Measurements from ENCODE around the gene MRPL2.
"Not testable (repeated sequence)": the region's sequence is repeated elsewhere in the genome, so short reads cannot be mapped to it uniquely, and the experiment has no call there.

MRPL2 gene

DNA sequence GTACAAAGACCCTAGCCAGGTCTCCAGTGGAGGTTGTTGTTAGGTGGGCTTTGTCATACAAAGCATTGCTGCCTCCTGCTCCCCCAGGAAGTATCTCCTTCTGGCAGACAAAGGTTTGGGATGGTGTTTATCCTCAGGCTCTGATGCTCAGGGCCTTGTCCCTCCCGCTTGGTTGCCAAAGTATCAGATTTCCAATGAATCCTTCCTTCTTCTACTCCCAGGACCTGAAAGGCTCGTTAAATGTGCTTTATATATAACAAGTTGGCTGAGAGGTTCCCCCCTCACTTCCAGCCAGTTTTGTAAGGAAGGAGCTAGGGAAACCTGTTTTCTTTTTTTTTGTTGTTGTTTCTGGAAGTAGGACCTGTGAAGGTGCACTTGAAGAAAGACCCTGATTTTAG is 31.3 kb upstream of the MRPL2 start:
- ATAC-seq: no peak
- DNase-seq: no peak
- Mint-ChIP-seq H3K4me3 (no peak overlapping the region), H3K9me3 (no peaks in the 10 kb centered on the region), H3K36me3 (ENCODE audit: low read depth) (no peaks in the 10 kb centered on the region), H3K27me3 (no peaks in the 10 kb centered on the region), H3K27ac (no peak overlapping the region), H3K4me1 (peaks cover 18% of the 10 kb centered on the region)

DNA sequence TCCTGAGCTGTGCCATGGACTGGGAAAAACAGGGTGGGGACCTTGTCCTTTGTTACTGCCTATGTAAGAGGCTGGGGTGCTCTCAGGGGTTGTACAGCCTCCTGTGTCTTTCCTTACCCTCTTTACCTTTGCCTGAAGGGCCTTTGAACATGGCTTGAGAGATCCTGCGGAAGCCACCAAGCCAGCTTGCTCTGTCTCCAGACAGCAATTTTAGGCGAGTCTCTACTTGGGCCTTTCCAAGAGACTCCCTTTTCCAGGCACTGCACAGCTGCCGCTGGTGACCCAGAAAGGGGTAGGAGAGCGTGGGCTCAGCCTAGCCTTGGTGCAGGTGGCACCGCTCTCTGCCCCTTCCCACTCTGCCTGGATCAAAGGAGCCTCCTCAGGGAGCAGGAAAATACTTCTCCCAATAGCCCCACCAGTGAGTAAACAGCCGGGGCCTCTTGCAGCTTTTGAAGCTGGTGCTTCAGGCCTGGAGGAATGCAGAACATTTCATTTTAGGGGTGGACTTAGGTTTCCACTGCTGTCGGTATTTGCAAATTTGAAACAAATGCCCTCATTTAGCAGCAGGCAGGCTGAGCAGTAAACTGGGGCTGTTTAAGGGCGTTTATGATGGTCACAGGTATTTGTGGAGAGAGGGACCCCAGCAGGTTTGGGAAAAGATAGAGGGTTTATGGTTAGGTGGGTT is 30.8 kb upstream of the MRPL2 start:
- no peak for ATAC-seq
- Mint-ChIP-seq H3K4me3 (no peak overlapping the region), H3K4me1 (peaks cover 18% of the 10 kb centered on the region), H3K27me3 (no peaks in the 10 kb centered on the region), H3K9me3 (no peaks in the 10 kb centered on the region), H3K36me3 (ENCODE audit: low read depth) (no peaks in the 10 kb centered on the region), H3K27ac (no peak overlapping the region)
- DNase-seq: no peak

DNA sequence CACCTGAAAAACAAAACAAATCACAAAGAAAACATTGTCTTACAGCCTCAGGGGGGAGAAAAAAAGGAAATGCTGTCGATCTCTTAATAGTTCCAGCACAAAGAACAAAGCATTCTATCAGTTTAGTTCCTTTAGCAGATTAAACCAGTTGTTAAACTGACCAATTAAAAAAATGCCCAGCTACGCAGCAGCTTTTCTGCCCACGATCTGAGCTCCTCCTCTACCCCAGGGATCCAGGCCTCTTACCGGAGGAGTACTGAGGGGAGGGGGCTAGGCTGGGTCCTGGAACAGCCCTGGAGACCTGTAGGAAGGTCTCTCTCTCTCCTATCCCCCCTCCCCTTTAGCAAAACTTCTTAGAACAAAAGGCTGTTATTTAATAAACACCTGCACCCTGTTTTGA is 30.2 kb upstream of the MRPL2 start:
- H3K4me3 Mint-ChIP-seq: no peak overlapping the region
- no peaks in the 10 kb centered on the region for H3K27me3 Mint-ChIP-seq
- H3K27ac Mint-ChIP-seq: no peak overlapping the region
- ATAC-seq (no peak), DNase-seq (no peak)
- no peaks in the 10 kb centered on the region for H3K36me3 Mint-ChIP-seq (ENCODE audit: low read depth)
- H3K9me3 Mint-ChIP-seq: no peaks in the 10 kb centered on the region
- peaks cover 18% of the 10 kb centered on the region for H3K4me1 Mint-ChIP-seq

DNA sequence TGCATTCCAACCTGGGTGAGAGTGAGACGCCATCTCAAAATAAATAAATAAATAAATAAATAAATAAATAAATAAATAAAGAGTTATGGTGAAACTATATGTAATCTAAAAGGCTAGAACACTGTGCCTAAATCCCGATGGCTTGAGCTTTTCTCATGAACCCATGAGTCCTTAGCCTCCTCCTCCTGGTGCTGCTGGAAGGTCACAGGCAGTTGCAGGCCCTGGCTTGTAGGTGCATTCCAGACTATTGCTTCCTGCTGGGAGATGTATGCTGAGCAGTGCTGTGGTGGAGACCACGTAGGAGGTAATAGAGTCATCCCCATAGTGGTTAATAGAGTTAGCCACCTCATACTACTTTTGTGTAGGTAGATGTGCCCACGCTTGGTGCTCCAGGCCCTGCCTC is 29.4 kb upstream of the MRPL2 start:
- H3K4me1 Mint-ChIP-seq: peaks cover 15% of the 10 kb centered on the region
- ATAC-seq: no peak
- H3K9me3 Mint-ChIP-seq: no peaks in the 10 kb centered on the region
- H3K27ac Mint-ChIP-seq: no peak overlapping the region
- no peak overlapping the region for H3K4me3 Mint-ChIP-seq
- H3K36me3 Mint-ChIP-seq (ENCODE audit: low read depth): no peaks in the 10 kb centered on the region
- H3K27me3 Mint-ChIP-seq: no peaks in the 10 kb centered on the region
- DNase-seq: no peak

DNA sequence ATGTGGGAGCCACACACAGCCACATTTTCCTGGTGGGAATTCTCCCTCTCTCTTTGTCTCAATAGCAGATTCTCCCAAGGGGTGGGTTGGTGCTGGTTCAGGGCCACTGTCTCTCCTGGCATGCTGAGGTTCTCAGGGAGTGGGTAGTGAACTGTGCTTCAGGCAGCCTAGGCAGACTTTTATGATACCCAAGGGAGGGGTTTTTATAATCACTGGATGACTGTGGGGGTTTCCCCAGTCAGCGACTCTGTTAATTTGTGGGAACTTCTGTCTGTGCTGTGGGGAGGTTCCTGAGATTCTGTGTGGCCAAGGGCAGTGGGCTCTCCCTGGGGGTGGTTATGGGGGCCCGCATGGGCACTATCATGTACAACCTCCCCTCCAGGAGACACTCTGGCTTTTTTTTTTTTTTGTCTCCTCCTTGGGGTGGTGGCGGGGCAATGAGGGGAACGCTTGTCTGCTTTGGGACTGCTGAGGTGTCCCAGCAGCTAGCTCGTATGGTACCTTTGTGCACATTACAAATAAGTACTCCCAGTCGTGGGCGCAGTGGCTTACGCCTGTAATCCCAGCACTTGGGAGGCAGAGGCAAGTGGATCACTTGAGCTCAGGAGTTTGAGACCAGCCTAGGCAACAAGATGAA is 26.9 kb upstream of the MRPL2 start:
- no peak for DNase-seq
- no peaks in the 10 kb centered on the region for H3K27me3 Mint-ChIP-seq
- peak; percentile 90 for ATAC-seq
- no peak overlapping the region for H3K27ac Mint-ChIP-seq
- H3K4me1 Mint-ChIP-seq: peaks cover 9% of the 10 kb centered on the region
- H3K9me3 Mint-ChIP-seq: no peaks in the 10 kb centered on the region
- no peak overlapping the region for H3K4me3 Mint-ChIP-seq
- H3K36me3 Mint-ChIP-seq (ENCODE audit: low read depth): no peaks in the 10 kb centered on the region

DNA sequence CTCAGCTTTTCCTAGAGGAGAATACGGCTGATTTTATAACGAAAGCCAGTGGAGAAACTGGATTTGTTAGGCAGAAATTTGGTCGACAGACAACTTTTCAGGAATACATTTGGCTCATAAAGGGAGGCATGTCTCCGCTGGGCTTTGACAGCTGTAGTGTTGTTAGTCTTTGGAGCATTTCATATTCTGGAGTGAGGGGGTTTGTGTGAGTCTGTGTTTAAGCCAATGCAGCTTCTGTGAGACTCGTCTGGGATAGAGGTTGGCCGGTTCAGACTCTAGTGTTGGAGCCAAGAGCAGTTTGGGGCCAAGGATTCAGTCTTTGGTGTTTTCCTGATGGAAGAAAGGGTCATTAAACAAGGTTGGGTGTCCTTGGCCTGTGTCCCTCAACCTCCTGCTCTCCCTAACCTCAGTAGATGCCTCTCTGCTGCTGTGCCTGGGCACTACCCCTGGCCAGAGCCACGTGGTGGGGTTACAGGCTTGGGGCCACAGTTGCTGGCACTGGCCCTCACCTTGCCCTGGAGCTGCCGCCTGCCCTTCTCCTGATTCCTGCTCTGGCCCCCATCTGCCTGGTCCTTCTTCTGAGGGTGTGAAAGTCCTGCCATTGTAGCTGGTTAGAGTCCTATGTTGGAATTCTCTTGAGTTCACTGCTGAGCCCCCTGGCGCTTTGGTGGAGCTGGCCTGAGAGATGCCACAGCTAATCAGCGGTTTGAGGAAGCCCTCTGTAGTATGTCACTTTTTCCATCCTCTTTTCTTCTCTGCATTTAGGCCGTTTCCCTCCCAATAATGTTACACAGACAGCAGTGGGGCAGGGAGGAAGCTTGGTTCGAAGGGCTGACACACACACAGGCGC is 23.8 kb upstream of the MRPL2 start:
- H3K27me3 Mint-ChIP-seq: peaks cover 5% of the 10 kb centered on the region
- no peak for DNase-seq

DNA sequence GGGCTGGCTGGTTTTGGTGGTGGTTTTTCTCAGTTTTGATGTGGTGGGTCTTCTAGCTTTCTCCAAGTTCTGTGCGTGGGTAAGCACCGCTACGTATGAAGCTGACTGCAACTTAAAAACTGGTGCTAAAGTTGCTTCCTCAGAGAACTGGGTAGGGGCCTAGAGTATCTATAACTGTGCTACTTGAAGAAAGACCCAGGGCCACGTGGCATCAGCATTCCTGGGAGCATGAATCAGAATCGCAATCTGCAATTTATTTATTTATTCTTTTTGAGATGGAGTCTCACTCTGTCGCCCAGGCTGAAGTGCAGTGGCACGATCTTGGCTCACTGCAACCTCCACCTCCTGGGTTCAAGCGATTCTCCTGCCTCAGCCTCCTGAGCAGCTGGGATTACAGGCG is 22.7 kb upstream of the MRPL2 start:
- H3K9me3 Mint-ChIP-seq; H3K27ac Mint-ChIP-seq; ATAC-seq; DNase-seq; H3K4me3 Mint-ChIP-seq; H3K36me3 Mint-ChIP-seq (ENCODE audit: low read depth): not testable (repeated sequence)
- peaks cover 12% of the 10 kb centered on the region for H3K4me1 Mint-ChIP-seq
- H3K27me3 Mint-ChIP-seq: peaks cover 16% of the 10 kb centered on the region

More for the DNA sequence above, 23.8 kb upstream of the MRPL2 start:
- no peaks in the 10 kb centered on the region for H3K36me3 Mint-ChIP-seq (ENCODE audit: low read depth)
- no peak for ATAC-seq
- H3K27ac Mint-ChIP-seq: no peak overlapping the region
- H3K4me1 Mint-ChIP-seq: peaks cover 9% of the 10 kb centered on the region
- no peak overlapping the region for H3K4me3 Mint-ChIP-seq
- H3K9me3 Mint-ChIP-seq: no peaks in the 10 kb centered on the region

DNA sequence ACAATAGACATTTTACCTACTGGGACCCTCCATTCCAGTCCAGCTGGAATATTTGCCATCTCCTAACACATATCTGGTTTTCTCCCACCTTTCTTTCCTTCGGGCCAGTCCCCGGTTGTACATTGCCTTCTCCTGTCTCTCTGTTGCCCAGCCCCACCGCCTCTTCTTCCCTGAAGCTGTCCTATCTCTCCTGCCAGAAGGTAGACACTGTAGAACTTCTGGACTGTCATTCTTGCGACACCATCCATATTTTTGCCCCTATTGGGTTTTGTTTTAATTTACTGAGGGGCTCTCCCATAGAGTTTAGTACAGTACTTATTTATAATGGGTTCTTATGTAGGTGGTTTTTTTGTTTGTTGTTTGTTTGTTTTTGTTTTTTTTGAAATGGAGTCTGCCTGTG is 21.8 kb upstream of the MRPL2 start:
- Mint-ChIP-seq H3K4me3 (no peak overlapping the region), H3K27ac (no peak overlapping the region), H3K27me3 (peaks cover 18% of the 10 kb centered on the region), H3K9me3 (no peaks in the 10 kb centered on the region), H3K4me1 (peaks cover 8% of the 10 kb centered on the region), H3K36me3 (ENCODE audit: low read depth) (no peaks in the 10 kb centered on the region)
- DNase-seq (no peak), ATAC-seq (no peak)

DNA sequence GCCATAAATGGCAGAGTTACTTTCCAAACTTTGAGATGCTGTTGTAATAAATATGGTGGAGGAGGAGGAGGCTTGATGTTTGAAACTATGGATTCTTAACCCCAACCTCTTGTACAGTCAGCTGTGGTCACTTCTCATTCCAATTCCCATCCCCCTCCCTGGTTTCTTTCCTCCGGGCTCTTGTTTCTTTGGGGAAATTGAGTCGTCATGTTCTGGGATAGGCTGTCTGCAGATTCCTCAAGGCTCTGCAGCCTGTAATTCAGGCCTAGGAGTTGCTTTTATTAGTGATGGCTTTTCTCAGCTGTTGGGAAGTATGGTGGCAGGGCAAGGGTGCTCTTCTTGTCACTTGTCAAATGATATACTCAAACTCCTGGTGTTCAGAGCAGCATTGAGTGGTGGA is 19.5 kb upstream of the MRPL2 start:
- no peaks in the 10 kb centered on the region for H3K36me3 Mint-ChIP-seq (ENCODE audit: low read depth)
- H3K27me3 Mint-ChIP-seq: peaks cover 22% of the 10 kb centered on the region
- peaks cover 7% of the 10 kb centered on the region for H3K4me1 Mint-ChIP-seq
- DNase-seq: no peak
- H3K4me3 Mint-ChIP-seq: no peak overlapping the region
- H3K27ac Mint-ChIP-seq: no peak overlapping the region
- H3K9me3 Mint-ChIP-seq: no peaks in the 10 kb centered on the region
- no peak for ATAC-seq

DNA sequence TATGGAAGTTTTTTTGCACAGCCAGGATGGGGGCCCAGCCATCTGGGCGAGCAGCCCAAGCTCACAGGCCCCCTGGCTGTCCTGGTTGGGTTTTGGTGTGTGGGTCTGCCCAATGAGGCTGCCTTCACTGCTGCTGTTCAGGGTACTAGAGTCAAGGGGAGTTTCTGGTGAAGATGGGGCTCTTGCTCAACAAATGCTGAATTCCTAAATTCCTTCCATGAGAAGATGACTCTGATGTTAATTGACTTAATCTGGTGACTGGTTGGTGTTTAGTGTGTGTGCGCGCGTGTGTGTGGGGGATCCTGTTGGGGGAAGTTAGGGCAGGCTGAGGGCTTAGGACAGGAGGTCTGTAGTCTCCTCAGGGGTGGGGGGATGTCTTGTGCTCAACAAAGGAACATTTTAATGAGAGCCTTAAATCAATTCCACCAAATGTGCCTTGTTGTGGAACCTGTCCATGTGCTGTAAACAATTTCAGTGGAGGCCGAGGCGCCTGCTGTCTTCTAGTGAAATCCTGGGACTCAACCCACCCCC is 18.8 kb upstream of the MRPL2 start:
- Mint-ChIP-seq H3K27ac (no peak overlapping the region), H3K4me1 (peaks cover 7% of the 10 kb centered on the region), H3K36me3 (ENCODE audit: low read depth) (no peaks in the 10 kb centered on the region), H3K9me3 (no peaks in the 10 kb centered on the region), H3K4me3 (peak overlapping the region; percentile 2), H3K27me3 (peaks cover 22% of the 10 kb centered on the region)
- DNase-seq (no peak), ATAC-seq (no peak)

DNA sequence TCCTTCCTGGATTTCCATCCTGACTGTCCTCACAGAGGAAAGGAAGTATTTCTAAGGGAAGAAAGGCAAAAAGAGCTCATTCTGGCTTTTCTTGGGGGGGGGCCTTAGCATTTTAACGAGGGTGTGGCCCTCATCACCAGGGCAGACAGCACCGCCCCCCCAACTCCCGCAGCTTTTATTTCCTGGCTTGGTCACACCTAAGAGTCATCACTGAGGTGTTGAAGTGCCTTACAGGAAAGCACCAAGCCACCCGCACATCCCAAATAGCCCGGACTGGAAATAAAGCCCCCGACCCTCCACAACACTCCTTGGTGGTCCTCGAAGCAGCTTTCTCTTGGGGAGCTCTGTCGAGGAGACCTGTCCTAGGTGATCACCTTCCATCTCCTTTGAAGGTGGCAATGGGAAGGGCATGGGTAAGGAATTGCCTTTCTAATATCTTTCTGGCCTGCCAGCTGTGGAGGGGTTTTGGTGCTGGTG is 18.1 kb upstream of the MRPL2 start:
- Mint-ChIP-seq H3K4me1 (peaks cover 7% of the 10 kb centered on the region), H3K27me3 (peaks cover 22% of the 10 kb centered on the region), H3K4me3 (peak overlapping the region; percentile 67), H3K9me3 (no peaks in the 10 kb centered on the region), H3K36me3 (ENCODE audit: low read depth) (no peaks in the 10 kb centered on the region), H3K27ac (no peak overlapping the region)
- no peak for ATAC-seq
- DNase-seq: no peak

DNA sequence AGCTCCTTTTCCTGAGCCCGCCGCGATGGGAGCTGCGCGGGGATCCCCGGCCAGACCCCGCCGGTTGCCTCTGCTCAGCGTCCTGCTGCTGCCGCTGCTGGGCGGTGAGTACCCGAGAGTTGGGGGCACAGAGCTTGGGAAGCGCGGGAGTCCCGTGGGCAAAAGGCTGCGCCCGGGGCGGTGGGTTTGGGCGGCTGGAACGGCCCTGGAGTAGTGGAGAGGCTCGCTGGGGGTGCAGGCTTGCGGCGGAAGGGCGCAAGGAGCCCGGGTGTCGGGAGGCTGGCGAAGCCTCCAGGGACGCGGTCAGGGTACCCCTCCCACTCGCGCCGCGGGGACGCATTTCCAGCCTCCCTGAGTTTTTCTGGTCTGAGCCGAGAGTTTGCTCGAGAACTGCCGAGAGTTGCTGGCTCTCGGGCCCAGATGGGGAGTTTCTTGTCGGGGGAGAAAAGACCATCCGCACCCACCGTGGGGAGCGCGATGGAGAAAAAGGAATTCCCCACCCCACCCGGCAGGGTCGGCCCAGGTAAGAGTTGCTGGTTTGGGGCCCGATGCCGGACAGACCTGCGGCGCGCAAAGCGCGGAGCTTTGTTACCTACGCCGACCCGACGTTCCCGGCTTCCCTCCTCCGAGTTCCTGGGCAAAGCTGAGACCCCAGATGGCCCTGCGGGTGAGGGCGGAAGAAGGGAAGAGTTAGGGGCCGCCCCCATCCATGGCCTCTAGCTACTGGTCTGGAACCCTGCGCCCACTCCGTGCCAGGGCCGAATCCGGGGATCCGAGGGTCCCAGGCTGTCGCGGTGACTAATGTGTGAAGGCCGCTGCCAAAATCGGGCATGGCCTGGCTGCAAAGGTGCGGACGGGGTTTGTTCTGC is 17.5 kb upstream of the MRPL2 start:
- no peak for DNase-seq
- no peak overlapping the region for H3K27ac Mint-ChIP-seq

DNA sequence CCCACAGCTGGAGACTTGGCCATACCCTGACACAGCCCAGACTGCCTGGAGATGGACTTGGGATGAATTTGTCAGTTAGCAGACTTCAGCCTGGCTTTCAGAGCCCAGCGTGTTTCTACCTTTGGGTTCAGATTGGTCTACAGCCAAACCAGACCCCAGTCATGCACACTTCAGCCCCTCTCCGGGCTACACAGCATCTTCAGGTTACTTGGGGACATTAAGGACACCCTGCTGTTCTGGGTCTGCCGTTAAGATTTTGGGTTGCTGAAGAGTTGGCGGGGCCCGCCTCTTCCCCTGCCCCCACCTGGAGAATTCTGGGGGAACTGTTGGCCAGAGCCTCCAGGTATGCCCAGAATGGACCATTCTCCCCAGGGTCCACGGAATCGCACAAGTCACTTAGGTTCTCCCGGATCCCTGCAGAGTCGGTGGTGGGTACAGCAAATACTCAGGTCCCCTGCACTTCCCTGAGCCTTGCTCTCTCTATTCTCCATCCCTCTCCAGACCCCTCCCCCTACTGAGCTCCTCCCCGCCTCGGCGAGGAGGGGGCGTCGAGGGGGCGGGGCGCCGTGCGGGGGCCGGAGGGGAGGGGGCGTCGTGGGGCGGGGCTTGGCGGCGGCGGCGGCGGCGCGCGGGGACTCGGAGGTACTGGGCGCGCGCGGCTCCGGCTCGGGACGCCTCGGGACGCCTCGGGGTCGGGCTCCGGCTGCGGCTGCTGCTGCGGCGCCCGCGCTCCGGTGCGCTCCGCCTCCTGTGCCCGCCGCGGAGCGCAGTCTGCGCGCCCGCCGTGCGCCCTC is 16.6 kb upstream of the MRPL2 start, which contains the start of gene PTK7:
PTK7 (plus strand) TSS at position 645 of the 794 bp plus-strand sequence. CDS start 175 bp downstream, outside the sequence.
- Mint-ChIP-seq H3K36me3 (ENCODE audit: low read depth) (peaks cover 1% of the 10 kb centered on the region), H3K4me1 (peaks cover 5% of the 10 kb centered on the region), H3K27me3 (peaks cover 19% of the 10 kb centered on the region), H3K4me3 (peak within 1 kb of the TSS; percentile 67), H3K27ac (no peak within 1 kb of the TSS), H3K9me3 (no peaks in the 10 kb centered on the region)
- DNase-seq (peak; percentile 28), ATAC-seq (no peak)

More for the DNA sequence above, 17.5 kb upstream of the MRPL2 start:
- Mint-ChIP-seq H3K27me3 (peaks cover 22% of the 10 kb centered on the region), H3K4me3 (peak overlapping the region; percentile 67), H3K4me1 (peaks cover 5% of the 10 kb centered on the region), H3K9me3 (no peaks in the 10 kb centered on the region), H3K36me3 (ENCODE audit: low read depth) (peaks cover 1% of the 10 kb centered on the region)
- ATAC-seq: no peak
